GM18526 (cell line): ENCODE results near the gene FGF11.

ENCODE experiments used
- POLR2A ChIP-seq: IDR thresholded peaks from 3 replicates; pipeline ENCODE4 v1.6.1; 2011; ENCODE audit not compliant: insufficient read length; ENCODE audit errors: extremely low read depth

Gene FGF11

DNA sequence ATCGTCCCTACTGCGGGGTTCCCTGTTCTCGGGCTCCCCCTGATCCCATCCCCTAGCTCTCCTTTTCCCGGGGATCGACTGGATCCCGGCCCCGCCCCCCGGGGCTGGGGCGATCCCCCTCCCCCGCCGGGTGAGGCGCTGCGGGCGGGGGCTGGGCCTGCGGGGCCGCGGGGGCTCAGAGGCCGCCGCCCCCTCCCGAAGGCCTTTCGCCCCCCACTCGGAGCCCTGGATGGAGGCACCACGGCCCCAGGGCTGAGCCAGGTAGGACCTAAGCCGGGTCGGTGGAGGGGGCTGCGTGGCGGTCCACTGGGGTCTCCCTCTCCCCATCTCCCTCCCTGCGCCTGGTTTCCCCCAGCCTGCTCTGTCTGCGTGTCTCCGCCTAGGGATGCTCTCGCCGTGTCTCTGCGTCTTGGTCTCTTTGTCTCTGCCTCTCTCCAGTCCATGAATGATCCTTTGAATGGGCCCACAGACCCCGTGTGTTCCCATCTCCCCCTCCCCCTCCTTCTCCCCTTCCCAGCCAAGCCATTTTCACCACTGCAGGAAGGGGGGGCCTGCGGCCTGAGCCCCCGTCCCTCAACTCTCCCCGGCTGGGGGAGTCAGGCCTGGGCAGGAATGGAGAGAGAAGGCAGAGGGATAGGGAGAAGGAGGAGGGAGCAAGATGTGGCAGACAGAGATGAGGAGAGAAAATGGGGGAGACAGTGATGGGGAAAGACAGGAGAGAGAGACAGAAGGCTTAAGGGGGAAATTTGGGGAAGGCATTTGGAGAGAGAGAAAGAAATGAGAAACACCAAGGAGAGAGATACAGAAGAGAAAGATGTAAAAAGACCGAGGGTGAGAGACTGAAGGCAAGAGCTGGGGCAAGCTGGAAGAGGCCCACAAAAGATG is 33.7 kb upstream of the FGF11 start:
- no peak for TF ChIP-seq POLR2A

- TF ChIP-seq POLR2A: no peak
Measured at GRCh38 chr17:7406235-7406825, 33.0 kb upstream of the FGF11 start.

DNA sequence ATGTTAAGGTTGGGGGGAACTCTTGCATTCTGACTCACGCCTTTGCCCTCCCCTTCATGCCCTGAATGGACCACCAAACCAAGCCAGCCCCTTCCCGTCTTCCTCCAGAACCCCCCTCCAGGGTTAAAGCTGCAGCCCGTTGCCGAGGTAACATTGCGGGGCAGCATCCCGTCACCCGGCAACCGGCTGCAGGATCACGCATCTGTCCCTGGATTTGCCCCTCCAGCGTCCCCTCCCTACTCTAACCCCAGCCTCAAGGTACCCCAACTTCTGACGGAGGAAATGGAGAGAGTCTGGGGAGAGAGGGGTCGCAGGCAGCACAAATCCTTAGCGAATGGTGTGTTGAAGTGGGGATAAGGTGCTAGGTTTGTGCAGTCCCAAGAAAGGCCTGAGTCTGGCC is 32.2 kb upstream of the FGF11 start:
- no peak for TF ChIP-seq POLR2A

DNA sequence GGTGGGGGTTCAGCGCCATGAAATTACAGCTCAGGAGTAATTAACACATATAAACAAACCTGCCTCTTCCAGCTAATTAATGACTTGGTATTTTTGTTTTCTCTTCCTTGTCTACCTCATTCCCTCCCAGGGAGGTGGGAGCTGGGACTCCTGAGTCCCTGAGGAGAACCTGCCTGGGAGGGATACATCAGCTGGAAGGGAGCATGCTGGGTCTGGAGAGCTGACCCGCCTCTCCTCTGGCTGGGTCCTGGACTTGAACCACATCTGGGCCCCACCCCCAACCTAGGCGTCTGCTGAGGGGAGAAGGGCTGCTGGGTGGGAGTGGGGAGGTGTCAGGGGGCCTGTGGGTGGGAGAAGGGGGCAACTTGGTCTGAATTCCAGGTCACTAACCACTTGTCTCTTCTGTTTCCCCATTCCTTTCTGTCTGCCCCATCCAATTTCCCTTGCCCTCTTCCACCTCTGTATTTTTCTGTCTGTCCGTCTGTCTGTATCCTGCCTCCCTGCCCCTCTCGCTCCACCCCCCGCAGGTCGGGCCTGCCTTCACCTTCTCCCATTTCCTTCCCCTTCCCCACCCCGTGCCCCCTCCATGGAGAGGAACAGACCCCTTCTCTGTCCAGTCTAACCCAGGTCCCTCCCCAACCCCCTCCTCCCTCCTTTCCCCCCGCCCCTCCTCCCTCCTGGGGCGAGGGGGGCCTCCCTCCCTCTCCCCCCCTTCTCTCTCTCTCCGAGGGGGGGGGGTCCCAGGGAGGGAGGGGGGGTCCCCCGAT is 31.6 kb upstream of the FGF11 start, which contains the start of gene NLGN2:
Gene NLGN2 (plus strand): TSS at position 361 of the 767 bp plus-strand sequence. CDS start 411 bp downstream, outside the sequence.
- TF ChIP-seq POLR2A: no peak

GRCh38 chr17:7408252-7408727 is 31.0 kb upstream of the FGF11 start:
- no peak for TF ChIP-seq POLR2A

DNA sequence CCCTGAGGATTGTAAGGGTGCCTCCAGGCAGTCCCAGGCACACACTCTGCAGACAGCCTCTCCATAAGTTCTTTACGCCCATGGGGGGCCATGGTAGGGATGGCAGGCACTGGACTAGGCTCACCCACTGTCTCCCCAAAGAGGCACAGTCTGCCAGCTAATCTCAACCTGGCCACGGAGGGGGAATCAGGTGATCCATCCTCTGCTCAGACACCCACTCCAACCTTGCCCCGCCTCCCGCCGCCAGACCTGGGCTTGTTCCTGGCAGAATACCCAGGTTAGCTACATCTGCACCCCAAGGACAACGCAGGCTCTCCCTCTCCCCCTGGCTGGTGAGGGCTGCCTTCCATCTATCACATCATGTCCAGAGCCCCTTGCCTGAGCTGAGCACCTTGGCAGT is 30.4 kb upstream of the FGF11 start:
- TF ChIP-seq POLR2A: no peak

DNA sequence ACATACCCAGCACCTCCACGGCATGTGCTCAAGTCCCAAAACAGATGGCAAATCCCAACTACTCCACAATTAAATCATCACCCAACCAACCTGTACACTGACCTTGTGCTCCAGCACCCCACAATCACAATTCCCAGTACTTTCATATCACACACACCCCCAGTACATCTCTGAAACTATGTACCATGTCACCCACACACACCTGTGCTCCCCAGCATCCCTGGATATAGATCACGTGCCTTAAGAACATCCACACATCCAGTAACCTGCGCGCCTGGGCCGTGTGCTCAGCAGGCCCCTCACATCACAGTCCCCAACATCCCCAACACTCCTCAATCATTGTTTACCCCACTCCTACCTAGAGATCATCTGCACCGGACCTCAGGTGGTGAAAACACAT is 29.6 kb upstream of the FGF11 start:
- no peak for TF ChIP-seq POLR2A

DNA sequence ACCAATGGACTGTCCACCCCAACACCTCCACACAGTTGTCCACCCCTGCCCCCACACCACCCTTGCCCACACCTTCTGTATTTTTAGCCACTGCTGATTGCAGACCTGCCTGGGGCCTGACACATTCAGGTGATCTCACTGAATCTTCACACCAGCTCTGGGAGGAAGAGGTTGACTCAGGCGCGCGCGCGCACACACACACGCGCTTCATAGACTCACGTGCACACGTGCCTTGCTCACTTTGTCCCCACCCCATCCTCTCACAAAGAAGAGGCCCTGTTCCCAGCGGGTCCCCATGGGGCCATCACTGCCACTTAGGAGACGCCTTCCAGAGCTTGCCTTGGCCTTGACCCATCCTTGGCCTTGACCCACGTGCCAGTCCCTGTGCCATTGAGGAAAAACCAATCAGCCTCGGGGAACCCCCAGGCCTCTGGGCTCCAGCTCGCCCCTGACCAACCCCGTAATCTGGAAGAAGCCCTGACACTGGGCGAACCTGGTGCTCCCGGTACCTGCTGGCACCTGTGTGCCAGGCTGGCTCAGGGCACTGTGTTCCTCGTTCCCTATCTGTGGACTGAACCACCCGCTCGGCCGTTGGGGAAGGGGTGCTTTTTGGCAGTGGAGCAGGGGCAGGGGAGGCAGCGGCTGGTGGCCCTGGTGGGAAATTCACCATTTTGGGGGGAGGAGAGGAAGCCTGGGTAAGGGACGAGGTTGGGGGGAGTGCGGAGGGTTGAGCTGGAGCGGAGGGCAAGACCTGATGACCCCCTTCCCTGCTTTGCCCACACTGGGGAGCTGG is 28.5 kb upstream of the FGF11 start:
- no peak for TF ChIP-seq POLR2A

GRCh38 chr17:7411427-7411750 is 27.9 kb upstream of the FGF11 start:
- no peak for TF ChIP-seq POLR2A

DNA sequence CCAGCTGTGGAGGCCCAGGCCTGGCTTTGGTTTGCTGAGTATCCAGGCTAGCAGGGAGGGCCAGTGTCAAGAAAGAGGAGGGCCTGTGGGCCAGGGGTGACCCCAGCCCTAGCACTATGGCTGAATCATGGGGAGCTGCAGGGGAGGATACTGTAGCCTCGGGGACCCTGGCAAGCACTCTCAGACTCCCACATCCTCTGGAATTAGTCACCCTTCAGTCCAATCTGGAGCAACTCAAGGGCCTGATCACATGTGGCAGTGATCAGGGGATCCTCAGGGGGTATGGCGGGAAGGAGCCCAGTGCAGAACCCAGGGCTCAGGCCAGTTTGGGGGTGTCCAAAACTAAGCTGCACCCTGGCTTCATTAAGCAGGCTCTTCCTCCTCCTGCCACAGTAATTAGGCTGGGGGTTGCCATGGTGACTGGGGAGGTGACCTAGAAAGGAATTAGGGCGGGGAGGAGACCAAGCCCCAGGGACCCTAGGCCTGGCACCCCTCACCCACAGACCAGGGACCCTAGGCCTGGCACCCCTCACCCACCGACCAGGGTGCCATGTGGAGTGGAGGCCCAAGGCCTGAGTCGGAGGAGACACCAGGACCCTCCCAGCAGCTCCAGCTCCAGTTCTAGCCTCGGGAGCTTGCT is 25.8 kb upstream of the FGF11 start:
- TF ChIP-seq POLR2A: no peak

- TF ChIP-seq POLR2A: no peak
Measured at GRCh38 chr17:7414837-7415236, 24.5 kb upstream of the FGF11 start.

DNA sequence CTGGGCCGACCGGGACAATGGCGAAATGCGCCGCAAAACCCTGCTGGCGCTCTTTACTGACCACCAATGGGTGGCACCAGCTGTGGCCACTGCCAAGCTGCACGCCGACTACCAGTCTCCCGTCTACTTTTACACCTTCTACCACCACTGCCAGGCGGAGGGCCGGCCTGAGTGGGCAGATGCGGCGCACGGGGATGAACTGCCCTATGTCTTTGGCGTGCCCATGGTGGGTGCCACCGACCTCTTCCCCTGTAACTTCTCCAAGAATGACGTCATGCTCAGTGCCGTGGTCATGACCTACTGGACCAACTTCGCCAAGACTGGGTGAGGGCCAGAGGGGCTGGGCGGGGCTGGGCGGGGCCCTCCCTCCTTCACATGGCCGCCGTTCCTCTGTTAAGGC is 23.5 kb upstream of the FGF11 start:
- TF ChIP-seq POLR2A: no peak

- TF ChIP-seq POLR2A: no peak
Measured at GRCh38 chr17:7416323-7416722, 23.0 kb upstream of the FGF11 start.

GRCh38 chr17:7417056-7417655 is 22.2 kb upstream of the FGF11 start:
- TF ChIP-seq POLR2A: no peak
